Mesothelial cell of epicardium (in vitro differentiated cells): ENCODE results near the gene PNMA6F. TPM values are rescaled to one million over a fixed set of nuclear protein-coding genes. Genes with fewer than 3 reads are reported as not detected.

ENCODE experiments used
- DNase-seq, 2 experiments: peaks; one replicate each; pipeline ENCODE4 v3.0.0; 2021; ENCODE audit warnings: low spot score in 2 of 2; ENCODE audit not compliant: unreplicated experiment in 2 of 2
- H3K27ac Mint-ChIP-seq: 2 replicates; pipeline ENCODE4 v1.8.0; 2021; ENCODE audit warnings: mixed read lengths
- H3K27me3 Mint-ChIP-seq: 2 replicates; pipeline ENCODE4 v1.8.0; 2021; ENCODE audit warnings: low read depth, mixed read lengths
- H3K36me3 Mint-ChIP-seq: 2 replicates; pipeline ENCODE4 v1.8.0; 2021; ENCODE audit warnings: mixed read lengths
- H3K4me1 Mint-ChIP-seq: 2 replicates; pipeline ENCODE4 v1.8.0; 2021; ENCODE audit warnings: mixed read lengths
- H3K4me3 Mint-ChIP-seq: 2 replicates; pipeline ENCODE4 v1.8.0; 2021; ENCODE audit warnings: mild to moderate bottlenecking, moderate library complexity, mixed read lengths
- H3K9me3 Mint-ChIP-seq: 2 replicates; pipeline ENCODE4 v1.8.0; 2021; ENCODE audit warnings: mixed read lengths
- CTCF ChIP-seq: fragments of 200-600 bp; sonication (generic); IDR thresholded peaks from one replicate; pipeline ENCODE4 v1.5.0; 2021; ENCODE audit warnings: antibody characterized with exemption; ENCODE audit not compliant: unreplicated experiment
- total RNA-seq: library from RNA; stranded (reverse); gene quantifications from 3 replicates; pipeline ENCODE4 v1.2.1, GENCODE V29; 2021

Gene PNMA6F
- total RNA-seq, 1 donor from 2014 or later, result not detected

- no peaks in the 10 kb centered on the region for H3K27me3 Mint-ChIP-seq
- no peak for DNase-seq
- H3K36me3 Mint-ChIP-seq, result peaks cover 38% of the 10 kb centered on the region
- H3K27ac Mint-ChIP-seq, result no peak overlapping the region
- H3K4me3 Mint-ChIP-seq, result no peak overlapping the region
- TF ChIP-seq CTCF, result no peak
- peaks cover 7% of the 10 kb centered on the region for H3K4me1 Mint-ChIP-seq
- peaks cover 50% of the 10 kb centered on the region for H3K9me3 Mint-ChIP-seq
These were observed 18.5 kb upstream of the PNMA6F start for GRCh38 chrX:153340111-153340510.

GRCh38 chrX:153339662-153340061 lies 18.1 kb upstream of the PNMA6F start:
- Mint-ChIP-seq H3K27me3 (no peaks in the 10 kb centered on the region), H3K27ac (no peak overlapping the region), H3K4me1 (peaks cover 8% of the 10 kb centered on the region), H3K36me3 (peaks cover 34% of the 10 kb centered on the region), H3K9me3 (peaks cover 50% of the 10 kb centered on the region), H3K4me3 (no peak overlapping the region)
- no peak for DNase-seq
- TF ChIP-seq CTCF, result no peak

DNA sequence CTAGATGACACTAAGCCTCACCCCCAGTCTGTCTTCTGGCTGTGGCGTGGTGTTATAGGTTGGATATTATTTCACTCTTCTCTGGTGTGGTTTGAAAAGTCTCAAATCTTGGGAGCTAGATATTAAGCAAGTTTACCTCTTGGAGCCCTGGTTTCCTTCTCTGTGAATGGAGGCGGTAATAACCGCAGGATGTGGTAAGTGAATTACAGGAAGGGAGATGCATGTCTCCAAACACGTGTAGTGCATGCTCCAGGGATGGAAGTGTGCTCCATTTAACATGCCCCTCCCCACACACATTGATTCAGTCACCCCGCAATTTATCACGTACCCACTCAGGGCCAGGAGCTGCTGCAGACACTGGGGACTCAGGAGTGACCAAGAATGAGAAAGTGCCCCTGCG lies 17.3 kb upstream of the PNMA6F start:
- peaks cover 45% of the 10 kb centered on the region for H3K9me3 Mint-ChIP-seq
- no peak overlapping the region for H3K27ac Mint-ChIP-seq
- peaks cover 8% of the 10 kb centered on the region for H3K4me1 Mint-ChIP-seq
- H3K27me3 Mint-ChIP-seq, result no peaks in the 10 kb centered on the region
- H3K36me3 Mint-ChIP-seq, result peaks cover 34% of the 10 kb centered on the region
- DNase-seq, result no peak
- no peak for TF ChIP-seq CTCF
- no peak overlapping the region for H3K4me3 Mint-ChIP-seq

DNA sequence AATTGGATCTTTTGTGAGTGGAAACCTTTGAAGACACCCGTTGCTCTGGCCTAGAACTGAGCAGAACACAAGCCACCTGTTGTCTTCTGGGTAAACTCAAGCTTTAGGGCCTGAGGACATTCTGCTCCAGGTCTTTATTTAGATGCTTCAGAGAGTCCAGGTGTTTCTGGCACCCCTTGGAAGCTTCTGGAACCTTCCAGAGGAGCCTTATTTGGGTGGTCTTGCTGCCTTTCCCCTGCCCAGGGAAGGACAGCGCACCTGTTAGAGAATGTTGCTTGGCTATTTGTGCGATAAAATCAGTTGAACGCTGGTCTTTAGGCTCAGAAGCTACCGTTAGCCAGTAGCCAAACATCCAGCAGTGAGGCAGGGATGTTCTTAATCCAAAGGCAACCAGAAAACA lies 15.4 kb upstream of the PNMA6F start:
- no peak for DNase-seq
- H3K27ac Mint-ChIP-seq, result no peak overlapping the region
- H3K4me1 Mint-ChIP-seq, result peaks cover 10% of the 10 kb centered on the region
- TF ChIP-seq CTCF, result no peak
- H3K36me3 Mint-ChIP-seq, result peaks cover 30% of the 10 kb centered on the region
- no peak overlapping the region for H3K4me3 Mint-ChIP-seq
- H3K27me3 Mint-ChIP-seq, result peaks cover 5% of the 10 kb centered on the region
- peaks cover 38% of the 10 kb centered on the region for H3K9me3 Mint-ChIP-seq

DNA sequence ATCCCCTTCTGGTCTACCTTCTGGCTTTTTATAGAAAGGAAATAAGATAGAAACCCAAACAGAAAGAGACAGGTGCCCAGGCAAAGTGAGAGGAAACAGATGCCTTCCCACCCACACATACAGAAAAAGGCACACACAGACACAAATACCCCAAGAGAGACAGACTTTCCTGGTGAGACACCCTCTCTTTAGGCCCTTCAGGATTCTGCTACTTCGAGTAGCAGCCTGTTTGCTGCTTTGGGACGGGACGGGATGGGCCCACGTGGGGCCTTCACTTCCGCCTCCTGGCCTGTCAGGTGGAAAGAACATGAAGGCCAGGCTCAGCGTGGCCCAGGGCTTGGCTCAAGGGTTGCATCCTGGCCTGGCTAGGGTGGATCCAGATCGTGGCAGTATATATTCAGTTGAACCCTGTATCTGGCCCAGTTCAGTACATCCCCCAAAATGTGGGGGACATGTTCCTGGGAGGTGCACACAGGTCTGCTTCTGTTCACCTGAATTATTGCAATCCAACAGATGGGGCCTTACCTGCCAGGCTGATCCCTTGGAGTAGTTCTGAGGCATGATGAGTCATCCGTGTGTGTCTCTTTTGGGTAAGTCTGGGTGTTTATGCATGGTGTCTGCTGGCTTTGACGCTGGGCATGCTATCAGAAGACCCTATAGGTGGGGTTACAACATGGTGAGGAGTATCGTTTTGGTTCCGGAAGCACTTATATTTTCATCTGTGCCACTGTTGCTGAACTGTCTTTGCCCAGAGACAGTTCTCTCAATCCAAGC lies 14.7 kb upstream of the PNMA6F start:
- Mint-ChIP-seq H3K4me3 (no peak overlapping the region), H3K27ac (no peak overlapping the region)

More for the DNA sequence above, 14.7 kb upstream of the PNMA6F start:
- H3K36me3 Mint-ChIP-seq, result peaks cover 23% of the 10 kb centered on the region
- peaks cover 35% of the 10 kb centered on the region for H3K9me3 Mint-ChIP-seq
- TF ChIP-seq CTCF, result no peak
- no peak for DNase-seq
- H3K4me1 Mint-ChIP-seq, result peaks cover 10% of the 10 kb centered on the region
- H3K27me3 Mint-ChIP-seq, result peaks cover 8% of the 10 kb centered on the region
